B cell (primary cell): ENCODE measurements around the gene TRAPPC1. TPM values are rescaled to one million over a fixed set of nuclear protein-coding genes. Genes with fewer than 3 reads are reported as not detected.

Experiments used
- ATAC-seq: fragments of 200-7000 bp; cut with Tn5 transposase; one replicate; pipeline ENCODE4 v1.10.0; 2021; ENCODE audit warnings: low read depth, mild to moderate bottlenecking, moderate number of reproducible peaks, moderate library complexity
- CTCF ChIA-PET: fragments of 350-600 bp; sonication (Branson Sonifier 250); formaldehyde crosslinking; loops from one replicate; lab custom pipeline; 2021; ENCODE audit warnings: antibody characterized with exemption, inconsistent platforms; lab: Charles Lee
- POLR2A ChIA-PET: fragments of 350-600 bp; sonication (Branson Sonifier 250); formaldehyde crosslinking; loops from one replicate; lab custom pipeline; 2021; ENCODE audit warnings: antibody characterized with exemption; lab: Charles Lee
- DNase-seq: peaks from one replicate; pipeline ENCODE4 v3.0.0; 2013
- H2AFZ ChIP-seq: 2 replicates; pipeline ENCODE4 v1.6.1; 2012; ENCODE audit warnings: mild to moderate bottlenecking, low read depth, low read length; ENCODE audit not compliant: insufficient read depth, poor library complexity, severe bottlenecking
- H3K27ac ChIP-seq, 2 donors: 1 replicate in 1 of 2; 2 replicates in 1 of 2; pipeline ENCODE4 v1.5.1; 2012 to 2013; ENCODE audit warnings: low read length in 2 of 2, mild to moderate bottlenecking in 2 of 2, moderate library complexity in 1 of 2
- H3K27me3 ChIP-seq, 4 experiments: fragments of 200-600 bp in 1 of 4; sonication (generic) in 1 of 4; replicated peaks in 1 of 4; 1 replicate in 2 of 4; 2 replicates in 2 of 4; pipeline versions ENCODE4 v1.6.1 to v1.7.0; 2013 to 2016; ENCODE audit warnings: low read length in 3 of 4, mild to moderate bottlenecking in 2 of 4, mixed read lengths in 1 of 4, moderate library complexity in 1 of 4; ENCODE audit not compliant: insufficient read depth in 4 of 4, control insufficient read depth in 3 of 4; ENCODE audit errors: control extremely low read depth in 1 of 4
- H3K36me3 ChIP-seq, 2 experiments: replicated peaks in 1 of 2; 1 replicate in 1 of 2; 2 replicates in 1 of 2; pipeline versions ENCODE4 v1.6.1 to v1.7.1; 2013; ENCODE audit warnings: low read length in 1 of 2; ENCODE audit not compliant: insufficient read depth in 2 of 2, control insufficient read depth in 1 of 2; ENCODE audit errors: control extremely low read depth in 1 of 2, extremely low read depth in 1 of 2
- H3K4me1 ChIP-seq, 2 donors: fragments of 200-600 bp in 1 of 2; sonication (generic) in 1 of 2; 1 replicate in 1 of 2; 2 replicates in 1 of 2; pipeline versions ENCODE4 v1.5.1 to v1.6.1; 2013 to 2017; ENCODE audit warnings: low read length in 2 of 2; ENCODE audit not compliant: control insufficient read depth in 2 of 2, insufficient read depth in 2 of 2
- H3K4me2 ChIP-seq: replicated peaks from 2 replicates; pipeline ENCODE3; 2012; ENCODE audit warnings: mild to moderate bottlenecking, low read depth, low read length; ENCODE audit not compliant: poor library complexity, severe bottlenecking
- H3K4me3 ChIP-seq, 5 experiments: fragments of 200-600 bp in 1 of 5; sonication (generic) in 1 of 5; 1 replicate in 3 of 5; 2 replicates in 2 of 5; pipeline versions ENCODE4 v1.5.1 to v1.7.0; 2011 to 2016; ENCODE audit warnings: low read length in 4 of 5, mild to moderate bottlenecking in 4 of 5, low read depth in 2 of 5, control low read depth in 1 of 5, moderate library complexity in 1 of 5; ENCODE audit not compliant: insufficient read depth in 1 of 5; ENCODE audit errors: control extremely low read depth in 1 of 5, extremely low read depth in 1 of 5
- H3K79me2 ChIP-seq: fragments of 200-600 bp; sonication (generic); one replicate; pipeline ENCODE4 v1.6.0; 2016; ENCODE audit warnings: low read length; ENCODE audit not compliant: control insufficient read depth, insufficient read depth
- H3K9ac ChIP-seq: fragments of 200-600 bp; sonication (generic); 2 replicates; pipeline ENCODE4 v1.6.1; 2017; ENCODE audit warnings: mild to moderate bottlenecking, low read length, moderate library complexity
- H3K9me3 ChIP-seq, 3 donors: one replicate each; pipeline versions ENCODE4 v1.6.1 to v1.7.1; 2013; ENCODE audit warnings: low read length in 2 of 3; ENCODE audit not compliant: control insufficient read depth in 2 of 3, insufficient read depth in 1 of 3; ENCODE audit errors: control extremely low read depth in 1 of 3
- H4K20me1 ChIP-seq: 2 replicates; pipeline ENCODE4 v1.6.0; 2012; ENCODE audit warnings: mild to moderate bottlenecking, low read length; ENCODE audit not compliant: insufficient read depth, control insufficient read depth, poor library complexity, severe bottlenecking
- H3K27ac Mint-ChIP-seq: one replicate; pipeline ENCODE4 v1.8.0; 2021; ENCODE audit warnings: mixed read lengths
- H3K27me3 Mint-ChIP-seq: one replicate; pipeline ENCODE4 v1.8.0; 2021; ENCODE audit warnings: mixed read lengths
- H3K4me1 Mint-ChIP-seq: one replicate; pipeline ENCODE4 v1.8.0; 2021; ENCODE audit warnings: mixed read lengths
- H3K4me3 Mint-ChIP-seq: one replicate; pipeline ENCODE4 v1.8.0; 2021; ENCODE audit warnings: mixed read lengths
- H3K9me3 Mint-ChIP-seq: one replicate; pipeline ENCODE4 v1.8.0; 2022; ENCODE audit warnings: mixed read lengths; ENCODE audit not compliant: insufficient read depth
- CTCF ChIP-seq: fragments of 200-600 bp; IDR thresholded peaks from one replicate; pipeline ENCODE4 v1.8.0; 2022; ENCODE audit warnings: antibody characterized with exemption, mild to moderate bottlenecking
- EZH2 ChIP-seq: IDR thresholded peaks from 2 replicates; pipeline ENCODE4 v1.6.1; 2012; ENCODE audit warnings: borderline replicate concordance, low read depth, mild to moderate bottlenecking, moderate library complexity, low read length; ENCODE audit not compliant: insufficient read depth, poor library complexity, severe bottlenecking
- WGBS: methylation state at CpG from one replicate; pipeline ENCODE4 v1.1.5; 2013; ENCODE audit warnings: missing lambda C conversion rate; ENCODE audit not compliant: insufficient coverage; 5-methylcytosine and 5-hydroxymethylcytosine counted together
- intact Hi-C: fragments of 100-400 bp; cut with micrococcal nuclease; formaldehyde crosslinking; loops from one replicate; pipeline ENCODE4 v1.10.0; 2022
- polyA plus RNA-seq: library from polyadenylated mRNA; depleted of rRNA; stranded (reverse); fragments of >200 nt; gene quantifications from 2 replicates; pipeline ENCODE4 v1.2.3, GENCODE V29; 2012
- total RNA-seq, 2 donors: library from RNA; stranded (reverse); fragments of 120-200 nt in 1 of 2; gene quantifications; 1 replicate in 1 of 2; 2 replicates in 1 of 2; pipeline versions ENCODE4 v1.2.3 to v1.2.4, GENCODE V29; 2013 to 2022

TRAPPC1 gene
- total and polyA plus RNA-seq, 2 donors (not counting 1 experiment from before 2014, with no cell fraction given) = 118 to 173 TPM

DNA sequence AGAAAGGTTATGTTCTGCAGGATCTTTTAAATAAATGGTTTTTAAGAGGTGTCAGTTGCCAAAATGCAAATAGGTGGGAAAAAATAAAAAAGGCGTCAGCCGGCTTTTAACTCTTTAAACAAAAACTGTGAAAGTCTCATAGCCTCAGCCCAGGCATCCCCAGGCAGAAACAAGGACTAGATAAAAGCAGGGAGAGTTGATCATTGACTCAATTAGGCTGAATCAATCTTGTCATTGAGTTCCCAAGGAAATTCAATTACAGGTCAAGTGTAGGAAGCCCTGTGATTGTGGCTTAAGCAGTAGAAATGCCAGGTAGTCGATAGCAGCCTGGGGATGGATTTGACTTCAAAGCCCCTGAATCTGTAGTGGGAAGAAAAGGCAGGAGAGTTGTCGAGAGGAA is 39.9 kb upstream of the TRAPPC1 start:
- intact Hi-C loops = no loop called here
- H3K4me1 ChIP-seq = no peaks in the 10 kb centered on the region
- ChIA-PET CTCF (interaction anchor here (1.1 to 1.4 kb wide), 2 partner anchors 14 to 51 kb away, joined by 3 to 4 read pairs; no protein-coding TSS in a partner anchor), POLR2A (no interaction called here)
- H4K20me1 ChIP-seq = no peaks in the 10 kb centered on the region
- no peaks in the 10 kb centered on the region for H3K4me1 Mint-ChIP-seq
- H3K4me2 ChIP-seq = no peak overlapping the region
- WGBS = 90% methylated on average over 4 of the region's 4 CpGs
- no peak overlapping the region for H3K4me3 ChIP-seq
- TF ChIP-seq EZH2 (no peak), CTCF (no peak)
- no peaks in the 10 kb centered on the region for H3K36me3 ChIP-seq
- H3K9me3 ChIP-seq = peaks cover 2 to 25% (median 21%) of the 10 kb centered on the region in 3 donors
- peaks cover 1% of the 10 kb centered on the region for H3K27me3 Mint-ChIP-seq
- ATAC-seq (no peak), DNase-seq (no peak)
- peaks cover 0 to 11% (median 0%) of the 10 kb centered on the region in 4 experiments for H3K27me3 ChIP-seq
- H3K4me3 Mint-ChIP-seq = no peak overlapping the region
- H2AFZ ChIP-seq = no peak overlapping the region
- no peak overlapping the region for H3K27ac ChIP-seq
- H3K9me3 Mint-ChIP-seq = peaks cover 6% of the 10 kb centered on the region
- no peak overlapping the region for H3K9ac ChIP-seq
- no peaks in the 10 kb centered on the region for H3K79me2 ChIP-seq
- no peak overlapping the region for H3K27ac Mint-ChIP-seq

- Histone ChIP-seq H3K4me1 (no peaks in the 10 kb centered on the region), H3K27ac (no peak overlapping the region), H2AFZ (no peak overlapping the region), H4K20me1 (no peaks in the 10 kb centered on the region), H3K27me3 (peaks cover 0 to 11% (median 0%) of the 10 kb centered on the region in 4 experiments), H3K79me2 (no peaks in the 10 kb centered on the region), H3K9me3 (peaks cover 2 to 12% (median 3%) of the 10 kb centered on the region in 3 donors), H3K4me3 (no peak overlapping the region), H3K4me2 (no peak overlapping the region), H3K9ac (no peak overlapping the region), H3K36me3 (no peaks in the 10 kb centered on the region)
- 86% methylated on average over 5 of the region's 6 CpGs for WGBS
- no peak for ATAC-seq
- ChIA-PET CTCF (interaction anchor here (0.9 kb wide), 1 partner anchor 19 kb away, joined by 4 read pairs; no protein-coding TSS in a partner anchor), POLR2A (no interaction called here)
- Mint-ChIP-seq H3K27me3 (no peaks in the 10 kb centered on the region), H3K4me1 (no peaks in the 10 kb centered on the region), H3K27ac (no peak overlapping the region), H3K9me3 (peaks cover 2% of the 10 kb centered on the region), H3K4me3 (no peak overlapping the region)
- intact Hi-C loops = no loop called here
- DNase-seq = no peak
- TF ChIP-seq CTCF = no peak
- no peak for TF ChIP-seq EZH2
Measured at GRCh38 chr17:7969433-7969832, 37.7 kb upstream of the TRAPPC1 start.
